ENCODE data around the gene SPATS2. TPM values are rescaled to one million over a fixed set of nuclear protein-coding genes. Genes with fewer than 3 reads are reported as not detected.
"Not testable (repeated sequence)": the region's sequence is repeated elsewhere in the genome, so short reads cannot be mapped to it uniquely, and the experiment has no call there.

SPATS2 gene
- polyA plus RNA-seq, 3 donors: 44.3 to 56.9 (median 48.8) TPM

DNA sequence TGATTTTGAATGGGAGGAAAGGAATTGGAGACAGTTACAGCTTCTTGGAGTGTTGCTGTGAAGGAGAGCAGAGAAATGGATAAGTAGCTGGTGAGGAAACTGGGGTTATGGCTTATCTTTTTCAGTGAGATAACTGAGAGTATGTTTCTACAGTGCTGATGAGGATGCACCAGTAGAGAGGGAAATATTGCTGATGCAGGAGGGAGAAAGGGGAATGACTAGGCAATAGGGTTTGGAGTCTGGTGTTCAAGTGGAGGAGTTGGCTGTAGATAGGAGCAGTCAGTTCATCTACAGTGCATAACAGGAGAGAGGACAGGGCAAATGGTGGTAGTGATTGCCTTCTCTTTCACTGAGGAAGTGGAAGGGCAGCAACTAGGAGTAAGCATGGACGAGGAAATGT, 33.0 kb downstream of the SPATS2 start:
- no peak for DNase-seq (ENCODE audit: low read depth in 3 of 3, low spot score in 2 of 3)

DNA sequence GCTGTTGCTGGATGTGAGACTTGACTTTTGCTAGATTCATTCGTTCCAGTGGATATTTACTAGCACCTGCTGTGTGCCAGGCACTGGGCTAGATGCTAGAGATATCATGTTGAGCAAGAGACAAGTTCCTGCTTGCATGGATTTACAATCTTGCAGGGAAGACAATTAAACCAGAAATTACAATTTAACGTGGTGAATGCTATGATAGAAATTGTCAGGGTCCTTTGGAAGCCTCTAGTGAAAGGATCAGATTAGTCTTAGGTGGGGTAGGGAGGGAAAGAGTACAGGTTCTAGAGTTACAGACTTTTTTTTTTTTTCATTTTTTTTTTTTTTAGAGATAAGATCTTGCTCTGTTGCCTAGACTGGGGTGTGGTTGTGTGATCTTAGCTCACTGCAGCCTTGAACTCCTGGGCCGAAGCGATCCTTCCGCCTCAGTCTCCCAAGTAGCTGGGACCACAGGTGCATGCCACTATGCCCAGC, 36.7 kb downstream of the SPATS2 start:
- DNase-seq (ENCODE audit: low read depth in 3 of 3, low spot score in 2 of 3): no peak

DNA sequence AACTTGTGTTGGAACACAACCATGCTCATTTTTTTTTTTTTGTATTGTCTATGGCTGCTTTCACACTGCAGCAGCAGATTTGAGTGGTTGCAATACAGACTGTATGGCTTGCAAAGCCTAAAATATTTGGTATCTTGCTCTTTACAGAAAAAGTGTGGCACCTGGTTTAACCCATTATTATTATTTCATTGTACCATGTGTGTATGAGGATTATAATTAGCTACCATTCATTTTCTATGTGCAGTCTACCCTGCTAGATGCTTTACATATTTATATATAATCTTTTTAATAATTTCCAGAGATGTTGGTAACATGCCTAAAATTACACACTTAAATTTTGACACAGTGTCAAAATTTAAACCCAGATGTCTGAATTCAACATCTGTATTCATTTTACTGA, 37.7 kb downstream of the SPATS2 start:
- no peak for DNase-seq (ENCODE audit: low read depth in 3 of 3, low spot score in 2 of 3)

DNA sequence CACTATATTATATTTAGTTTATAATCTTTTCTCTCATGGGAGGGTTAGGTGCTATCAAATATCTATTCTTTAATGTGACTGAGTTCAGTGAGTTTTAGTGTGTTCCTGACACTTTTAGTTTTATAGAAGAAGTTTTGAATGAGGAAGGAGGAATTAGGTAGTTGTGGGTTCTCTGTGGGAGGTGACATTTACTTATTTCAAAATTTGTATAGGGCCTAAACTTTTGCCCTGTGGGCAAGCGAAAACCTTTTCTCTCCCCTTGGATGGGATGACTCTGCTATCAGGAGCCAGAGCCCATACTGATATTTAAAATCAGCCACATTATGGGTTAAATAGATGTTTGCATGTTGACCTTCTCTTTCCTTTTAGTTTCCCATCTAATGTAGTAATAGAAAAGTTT, 43.6 kb downstream of the SPATS2 start:
- DNase-seq (ENCODE audit: low read depth in 3 of 3, low spot score in 2 of 3): no peak

DNA sequence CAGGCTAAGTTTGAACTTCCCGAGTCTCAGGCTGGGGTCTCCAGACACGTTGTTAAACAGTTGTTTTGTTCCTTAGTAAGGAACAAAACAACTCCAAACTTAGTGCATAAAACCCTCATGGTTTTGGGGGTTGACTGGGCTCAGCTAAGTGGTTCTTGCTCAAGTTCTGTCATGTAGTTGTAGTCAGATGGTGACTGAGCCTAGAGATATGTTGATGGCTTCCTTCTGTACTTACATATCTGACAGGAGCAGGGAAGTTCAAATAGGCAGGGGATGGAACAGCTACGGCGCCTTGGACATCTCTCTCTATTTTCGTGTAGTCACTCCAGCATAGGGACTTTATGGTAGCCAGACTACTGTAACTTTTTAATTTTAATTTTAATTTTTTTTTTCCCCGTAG, 45.7 kb downstream of the SPATS2 start:
- DNase-seq (ENCODE audit: low read depth in 3 of 3, low spot score in 2 of 3): no peak

DNA sequence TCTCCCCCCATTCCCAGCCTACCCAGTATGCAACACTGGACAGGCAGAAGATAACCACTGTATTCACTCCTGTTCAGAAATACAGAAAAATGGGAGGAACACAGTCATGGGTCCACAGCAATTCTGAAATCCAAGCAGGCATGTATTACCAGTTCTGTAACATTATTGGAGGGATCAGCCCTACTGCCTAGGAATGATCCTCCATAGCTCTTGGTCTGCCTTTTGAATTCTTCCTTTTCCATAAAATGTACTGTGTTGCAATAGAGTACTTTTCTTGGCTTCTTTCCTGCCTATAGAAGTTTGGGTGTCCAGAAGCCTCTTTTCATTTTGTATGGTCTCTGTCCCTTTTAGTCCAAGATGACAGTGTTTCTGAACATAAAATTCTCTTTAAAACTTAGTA, 46.5 kb downstream of the SPATS2 start:
- no peak for DNase-seq (ENCODE audit: low read depth in 3 of 3, low spot score in 2 of 3)

DNA sequence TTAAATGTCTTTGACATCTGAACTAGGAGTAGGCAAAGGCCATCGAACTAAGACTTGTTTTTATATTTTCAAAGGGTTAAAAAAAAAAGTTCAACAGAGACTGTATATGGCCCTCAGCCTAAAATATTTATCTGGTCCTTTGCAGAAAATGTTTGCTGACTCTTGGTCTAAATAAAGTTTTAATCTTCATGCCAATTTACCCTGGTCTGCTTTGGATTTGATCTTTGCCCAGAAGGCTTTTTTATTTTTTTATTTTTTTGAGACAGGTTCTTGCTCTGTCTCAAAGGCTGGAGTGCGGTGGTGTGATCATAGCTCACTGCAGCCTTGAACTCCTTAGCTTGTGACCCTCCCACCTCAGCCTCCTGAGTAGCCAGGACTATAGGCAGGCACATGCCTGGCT, 47.1 kb downstream of the SPATS2 start:
- DNase-seq (ENCODE audit: low read depth in 3 of 3, low spot score in 2 of 3): no peak

DNA sequence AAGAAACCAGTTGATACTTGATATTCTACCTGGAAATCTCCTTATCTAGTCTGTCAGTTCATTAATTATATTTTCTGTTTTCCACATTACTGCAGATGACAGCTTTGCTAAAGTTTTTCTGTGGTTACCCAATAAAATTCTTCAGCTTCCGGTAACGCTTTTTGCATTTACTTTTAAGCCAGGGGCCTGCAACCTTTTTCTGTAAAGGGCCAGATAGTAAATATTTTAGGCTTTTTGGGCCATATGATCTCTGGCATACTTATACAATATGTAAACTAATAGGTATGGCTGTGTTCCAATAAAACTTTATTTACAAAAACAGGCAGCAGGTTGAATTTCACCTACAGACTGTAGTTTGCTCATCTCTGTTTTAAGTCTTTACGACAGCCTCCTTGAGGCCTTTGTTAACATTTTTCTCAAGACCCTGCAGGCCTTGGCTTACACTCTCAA, 48.3 kb downstream of the SPATS2 start:
- DNase-seq (ENCODE audit: low read depth in 3 of 3, low spot score in 2 of 3): no peak

DNA sequence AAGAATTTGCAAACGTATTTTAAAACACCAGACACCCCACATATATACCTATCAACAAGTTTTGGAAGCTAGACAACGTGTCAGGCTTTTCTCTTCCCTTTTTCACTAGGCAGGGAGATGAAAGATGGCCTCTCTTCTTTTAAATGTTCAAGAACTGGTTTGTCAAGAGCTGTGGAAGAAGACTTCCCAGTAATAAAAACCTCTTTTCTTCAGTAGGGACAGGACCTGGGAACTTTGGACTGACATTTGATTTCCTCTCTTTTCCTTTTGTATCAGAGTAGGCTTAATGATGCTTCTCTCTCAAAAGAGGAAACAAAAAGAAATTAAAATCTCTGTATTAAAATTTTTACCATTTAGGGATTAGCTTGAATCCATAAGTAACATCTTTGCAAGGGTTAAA, 49.6 kb downstream of the SPATS2 start:
- no peak for DNase-seq (ENCODE audit: low read depth in 3 of 3, low spot score in 2 of 3)

DNA sequence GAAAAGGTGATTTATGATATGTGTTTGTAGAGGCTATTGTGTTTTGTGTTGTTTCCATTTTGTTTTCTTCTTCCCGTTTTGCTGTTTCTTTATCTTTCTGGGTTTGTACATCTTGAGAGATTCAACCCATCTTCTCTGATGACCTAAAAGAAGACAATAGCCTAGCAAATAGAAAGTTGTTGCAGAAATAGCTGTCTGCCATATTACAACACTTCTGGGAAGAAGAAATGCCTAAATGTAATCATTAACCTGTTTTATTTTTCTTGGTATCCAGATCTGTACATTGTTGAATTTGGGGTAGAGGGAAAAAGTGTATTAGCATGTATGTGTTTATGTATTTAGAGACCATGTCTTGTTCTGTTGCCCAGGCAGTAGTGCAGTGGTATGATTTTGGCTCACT, 50.3 kb downstream of the SPATS2 start:
- no peak for DNase-seq (ENCODE audit: low read depth in 3 of 3, low spot score in 2 of 3)

DNA sequence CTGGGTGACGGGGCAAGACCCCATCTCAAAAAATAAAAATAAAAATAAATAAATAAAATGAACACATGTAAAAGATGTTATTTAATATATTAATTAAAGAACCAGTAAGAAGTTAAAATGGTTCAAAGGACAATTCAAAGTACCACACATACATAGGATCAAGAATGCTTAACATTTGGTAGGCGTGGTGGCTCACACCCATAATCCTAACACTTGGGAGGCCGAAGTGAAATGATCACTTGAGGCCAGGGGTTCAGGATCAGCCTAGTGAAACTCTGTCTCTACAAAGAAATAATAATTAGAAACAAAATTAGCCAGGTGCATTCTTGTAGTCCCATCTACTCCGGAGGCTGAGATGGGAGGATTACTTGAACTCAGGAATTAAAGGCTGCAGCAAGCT, 53.3 kb downstream of the SPATS2 start:
- no peak for DNase-seq (ENCODE audit: low read depth in 3 of 3, low spot score in 2 of 3)

DNA sequence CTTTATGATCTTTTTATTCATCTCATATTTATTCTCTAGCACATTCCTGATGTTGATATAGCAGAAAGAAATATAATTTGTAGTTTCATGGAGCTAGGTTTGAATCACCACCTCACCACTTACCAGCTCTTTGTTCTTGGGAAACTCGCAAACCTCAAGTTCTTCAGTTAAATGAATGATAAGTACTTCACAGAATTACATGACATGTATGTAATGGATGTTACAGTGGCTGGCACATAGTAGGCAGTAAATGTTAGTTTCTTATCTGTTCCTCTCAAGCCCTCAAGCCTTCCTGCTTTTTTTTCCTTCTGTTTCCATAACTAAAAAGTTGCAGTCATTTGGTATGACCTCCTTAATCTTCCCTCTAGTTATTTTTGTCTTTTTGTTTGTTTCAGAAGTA, 54.9 kb downstream of the SPATS2 start:
- DNase-seq (ENCODE audit: low read depth in 3 of 3, low spot score in 2 of 3): no peak

DNA sequence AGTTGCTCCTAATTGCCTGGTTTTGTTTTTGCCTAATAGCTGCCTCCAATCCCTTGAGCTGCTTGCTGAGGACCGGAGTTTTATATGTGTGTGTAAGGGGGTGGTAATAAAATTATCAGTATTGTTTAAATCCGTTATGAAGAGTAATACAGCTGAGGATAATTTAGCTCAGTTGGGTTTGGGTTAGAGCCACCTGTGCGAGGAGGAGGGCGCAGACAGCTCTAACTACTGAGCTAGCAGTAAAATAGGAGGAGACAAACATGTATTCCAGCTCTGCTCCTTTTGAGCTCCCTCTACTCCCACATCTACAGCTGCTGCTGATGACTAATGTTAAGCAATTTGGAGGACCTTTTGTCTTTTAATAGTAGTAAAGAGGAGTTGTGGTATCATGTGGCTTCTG, 61.5 kb downstream of the SPATS2 start:
- DNase-seq (ENCODE audit: low read depth in 3 of 3, low spot score in 2 of 3): no peak

DNA sequence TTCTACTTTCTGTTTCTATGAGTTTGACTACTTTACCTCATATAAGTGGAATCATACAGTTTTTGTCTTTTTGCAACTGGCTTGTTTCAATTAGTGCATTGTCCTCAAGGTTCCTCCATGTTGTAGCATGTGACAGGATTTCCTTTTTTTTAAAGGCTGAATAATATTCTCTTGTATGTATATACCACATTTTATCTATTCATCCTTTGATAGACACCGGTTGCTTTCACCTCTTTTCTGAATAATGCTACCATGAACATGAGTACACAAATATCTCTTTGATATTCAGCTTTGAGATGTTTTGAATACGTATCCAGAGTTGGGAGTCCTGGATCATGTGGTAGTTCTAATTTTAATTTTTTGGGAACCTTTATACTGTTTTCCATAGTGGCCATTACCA, 65.4 kb downstream of the SPATS2 start:
- DNase-seq (ENCODE audit: low read depth in 3 of 3, low spot score in 2 of 3): no peak

DNA sequence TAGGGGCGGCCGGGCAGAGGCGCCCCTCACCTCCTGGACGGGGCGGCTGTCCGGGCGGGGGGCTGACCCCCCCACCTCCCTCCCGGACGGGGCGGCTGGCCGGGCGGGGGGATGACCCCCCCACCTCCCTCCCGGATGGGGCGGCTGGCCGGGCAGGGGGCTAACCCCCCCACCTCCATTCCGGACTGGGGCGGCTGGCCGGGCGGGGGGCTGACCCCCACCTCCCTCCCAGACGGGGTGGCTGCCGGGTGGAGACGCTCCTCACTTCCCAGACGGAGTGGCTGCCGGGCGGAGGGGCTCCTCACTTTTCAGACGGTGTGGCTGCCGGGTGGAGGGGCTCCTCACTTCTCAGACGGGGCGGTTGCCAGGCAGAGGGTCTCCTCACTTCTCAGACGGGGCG, 69.5 kb downstream of the SPATS2 start:
- DNase-seq (ENCODE audit: low read depth in 3 of 3, low spot score in 2 of 3): not testable (repeated sequence)

DNA sequence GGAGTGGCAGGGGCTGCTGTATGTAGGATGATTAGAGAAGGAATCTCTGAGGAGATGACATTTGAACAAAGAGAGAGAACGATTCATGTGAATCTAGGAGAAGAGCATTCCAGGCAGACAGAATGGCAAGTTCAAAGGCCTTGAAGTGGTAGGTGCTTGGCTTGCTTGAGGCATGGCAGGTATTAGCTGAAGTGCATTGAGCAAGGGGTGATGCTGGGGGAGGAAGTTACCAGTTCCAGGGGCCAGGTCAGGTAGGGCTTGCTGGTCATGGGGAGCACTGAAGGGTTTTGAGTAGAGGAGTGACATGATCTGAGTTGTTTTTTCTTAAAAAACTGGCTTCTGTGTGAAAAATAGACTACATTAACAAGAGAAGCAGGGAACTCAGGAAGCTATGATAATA, 71.8 kb downstream of the SPATS2 start:
- no peak for DNase-seq (ENCODE audit: low read depth in 3 of 3, low spot score in 2 of 3)

DNA sequence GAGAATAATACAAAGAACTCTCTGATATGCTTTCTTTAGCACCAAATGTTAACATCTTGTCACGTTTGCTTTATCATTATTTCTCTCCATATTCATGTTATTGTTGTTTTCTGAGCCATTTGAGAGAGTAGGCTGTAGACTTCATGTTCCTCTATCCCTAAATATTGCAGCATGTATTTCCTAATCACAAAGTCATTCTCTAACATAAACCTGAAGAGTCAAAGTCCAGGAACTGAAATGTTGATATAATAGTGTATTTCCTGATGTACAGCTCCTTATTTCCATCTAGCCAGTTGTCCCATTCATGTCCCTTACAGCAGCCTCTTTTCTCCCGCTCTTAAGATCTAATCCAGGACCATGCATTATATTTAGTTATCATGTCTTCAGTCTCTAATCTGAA, 72.8 kb downstream of the SPATS2 start:
- no peak for DNase-seq (ENCODE audit: low read depth in 3 of 3, low spot score in 2 of 3)

DNA sequence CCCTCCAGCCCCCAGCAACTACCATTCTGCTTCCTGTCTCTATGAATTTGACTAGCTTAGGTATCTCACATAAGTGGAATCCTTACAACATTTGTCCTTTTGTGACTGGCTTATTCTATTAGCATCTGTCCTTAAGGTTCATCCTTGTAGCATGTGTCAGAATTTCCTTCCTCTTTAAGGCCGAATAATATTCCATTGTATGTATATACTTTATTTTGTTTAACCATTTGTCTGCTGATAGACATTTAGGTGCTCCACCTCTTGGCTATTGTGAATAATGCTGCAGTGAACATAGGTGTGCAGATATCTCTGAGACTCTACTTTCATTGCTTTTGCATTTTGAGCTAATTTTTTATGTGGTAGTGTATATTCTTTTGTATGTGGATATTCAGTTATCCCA, 75.7 kb downstream of the SPATS2 start:
- DNase-seq (ENCODE audit: low read depth in 3 of 3, low spot score in 2 of 3): no peak

DNA sequence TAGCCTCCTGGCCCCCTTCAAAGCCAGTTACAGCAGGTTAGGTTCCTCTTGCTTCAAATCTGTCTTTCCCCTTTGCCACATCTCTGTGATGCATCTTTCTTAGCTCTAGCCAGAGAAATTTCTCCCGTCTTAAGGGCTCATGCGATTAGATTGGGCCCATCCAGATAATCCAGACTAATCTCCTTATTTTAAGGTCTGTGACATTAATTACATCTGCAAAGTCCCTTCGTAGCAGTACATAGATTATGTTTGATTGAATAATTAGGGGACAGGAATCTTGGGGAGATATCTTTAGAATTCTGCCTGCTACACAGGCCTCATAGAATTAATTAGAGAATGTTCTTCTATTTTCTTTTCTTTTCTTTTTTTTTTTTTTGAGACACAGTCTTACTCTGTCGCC, 79.3 kb downstream of the SPATS2 start:
- no peak for DNase-seq (ENCODE audit: low read depth in 3 of 3, low spot score in 2 of 3)

DNA sequence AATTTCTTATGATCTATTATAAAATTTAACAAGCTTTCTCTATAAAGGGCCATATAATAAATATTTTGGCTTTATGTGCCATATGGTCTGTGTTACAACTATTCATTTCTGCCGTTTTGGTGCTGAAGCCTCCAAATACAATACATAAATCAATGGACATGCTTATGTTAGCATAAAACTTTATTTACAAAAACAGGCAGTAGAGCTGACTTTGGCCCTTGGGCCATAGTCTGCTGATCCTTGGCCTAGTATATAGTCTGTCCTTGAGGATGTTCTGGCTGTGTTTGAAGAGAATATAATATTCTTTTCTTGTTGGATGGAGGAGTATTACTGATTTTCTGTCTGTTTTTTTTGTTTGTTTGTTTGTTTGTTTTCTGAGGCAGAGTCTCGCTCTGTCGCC, 81.6 kb downstream of the SPATS2 start:
- no peak for DNase-seq (ENCODE audit: low read depth in 3 of 3, low spot score in 2 of 3)

DNA sequence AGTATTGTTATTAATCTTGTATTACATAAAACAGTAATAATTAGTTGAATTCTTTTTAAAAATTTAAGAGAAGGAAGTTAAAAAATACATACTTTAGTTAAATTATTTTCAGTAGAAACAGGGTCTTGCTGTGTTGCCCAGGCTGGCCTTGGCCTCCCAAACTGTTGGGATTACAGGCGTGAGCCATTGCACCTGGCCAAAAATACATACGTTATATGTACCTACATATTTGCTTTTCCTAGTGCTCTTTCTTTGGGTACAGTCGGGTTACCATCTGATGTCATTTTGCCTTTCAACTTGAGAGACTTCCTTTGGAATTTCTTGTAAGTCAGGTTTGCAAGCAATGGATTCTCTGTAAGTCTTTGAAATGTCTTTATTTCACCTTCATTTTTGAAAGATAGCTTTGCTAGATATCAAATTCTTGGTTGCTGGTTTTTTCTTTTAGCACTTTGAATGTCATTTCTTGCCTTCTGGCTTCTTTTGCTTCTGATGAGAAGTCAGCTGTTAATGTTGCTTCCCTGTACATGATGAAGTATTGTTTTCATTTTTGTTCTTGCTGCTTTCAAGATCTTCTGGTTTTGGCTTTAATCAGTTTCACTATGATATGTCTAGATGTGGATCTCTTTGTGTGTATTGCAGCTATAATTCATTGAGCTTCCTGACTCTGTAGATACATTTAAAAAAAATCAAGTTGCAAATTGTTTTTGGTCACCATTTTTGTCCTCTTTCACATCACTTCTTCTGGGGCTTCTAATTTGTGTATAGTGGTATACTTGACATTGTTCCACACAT, 84.4 kb downstream of the SPATS2 start:
- no peak for DNase-seq (ENCODE audit: low read depth in 3 of 3, low spot score in 2 of 3)

DNA sequence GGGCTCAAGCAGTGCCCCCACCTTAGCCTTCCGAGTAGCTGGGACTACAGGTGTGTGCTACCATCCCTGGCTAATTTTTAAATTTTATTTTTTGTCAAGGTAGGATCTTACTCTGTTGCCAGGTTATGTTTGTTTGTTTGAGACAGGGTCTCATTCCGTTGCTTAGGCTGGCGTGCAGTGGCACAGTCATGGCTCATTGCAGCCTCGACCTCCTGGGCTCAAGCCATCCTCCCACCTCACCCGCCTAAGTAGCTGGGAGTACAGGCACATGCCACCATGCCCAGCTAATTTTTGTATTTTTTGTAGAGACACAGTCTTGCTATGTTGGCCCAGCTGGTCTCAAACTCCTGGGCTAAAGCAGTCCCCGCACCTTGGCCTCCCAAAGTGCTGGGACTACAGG, 88.2 kb downstream of the SPATS2 start:
- peak in 1 of 3 donors; percentile 23 for DNase-seq (ENCODE audit: low read depth in 3 of 3, low spot score in 2 of 3)

DNA sequence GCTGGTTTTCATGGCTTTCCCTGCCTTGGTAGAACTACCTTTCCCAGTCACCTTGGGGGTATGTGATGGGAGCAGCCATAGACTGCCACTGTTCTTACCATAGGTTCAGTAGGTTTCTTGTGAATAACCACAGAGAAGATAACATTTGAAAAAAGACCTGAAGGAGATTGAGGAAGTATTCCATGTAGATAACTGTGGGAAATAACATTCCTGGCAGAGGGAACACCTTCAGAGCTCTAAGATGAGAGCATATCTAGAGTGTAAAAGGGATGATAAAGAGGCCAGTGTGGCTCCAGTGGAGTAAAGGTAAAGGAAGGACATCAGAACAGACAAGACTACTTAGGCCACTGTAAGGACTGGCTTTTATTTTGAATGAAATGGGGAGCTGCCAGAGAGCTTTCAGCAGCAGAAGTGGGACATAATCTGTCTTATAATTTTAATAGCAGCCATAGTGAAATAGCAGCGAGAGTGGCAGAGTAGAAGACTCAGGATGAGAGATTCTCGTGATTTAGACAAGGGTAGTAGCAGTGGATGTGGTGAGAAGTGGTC, 88.9 kb downstream of the SPATS2 start:
- DNase-seq (ENCODE audit: low read depth in 3 of 3, low spot score in 2 of 3): no peak

Measured in right renal cortex interstitium (tissue), 3 donors.